ENCODE results near the gene GALNT7.

GRCh38 chr4:173151496-173151895 is 17.1 kb upstream of the GALNT7 start:
- TF ChIP-seq CTCF (tag by site-specific recombination; IDR thresholded peaks at IDR 0.05) (no peak), ZNF274 (IDR thresholded peaks at IDR 0.05; ENCODE audit: low read length) (no peak), ZNF274 (tag by site-specific recombination; IDR thresholded peaks at IDR 0.05; ENCODE audit: borderline replicate concordance) (no peak), ZNF140 (tag by site-specific recombination; IDR thresholded peaks at IDR 0.05) (no peak), ZNF660 (tag by site-specific recombination; IDR thresholded peaks at IDR 0.05) (no peak), ZSCAN5A (tag by site-specific recombination; IDR thresholded peaks at IDR 0.05) (no peak), ZNF843 (tag by site-specific recombination; IDR thresholded peaks at IDR 0.05) (no peak), ZNF571 (tag by site-specific recombination; IDR thresholded peaks at IDR 0.05) (no peak)
